ENCODE data around the gene CACNA1I.
A peak's percentile ranks its signal among the peaks of the same experiment; 100 is the strongest.

Gene CACNA1I

GRCh38 chr22:39563571-39564428 lies 6.8 kb upstream of the CACNA1I start (continued):
- TF ChIP-seq HIC1 (tag by site-specific recombination; IDR thresholded peaks at IDR 0.05) (no peak), ZBTB20 (tag by site-specific recombination; IDR thresholded peaks at IDR 0.05) (0 out of 2 replicates have a peak, but pooled peaks have one; percentile 31), ZNF571 (tag by site-specific recombination; IDR thresholded peaks at IDR 0.05) (peak; percentile 86), EGR2 (tag by site-specific recombination; IDR thresholded peaks at IDR 0.05; ENCODE audit: low read depth) (no peak), ELK4 (IDR thresholded peaks at IDR 0.05; ENCODE audit: borderline replicate concordance, low read depth, low read length) (no peak), ZNF600 (tag by site-specific recombination; IDR thresholded peaks at IDR 0.05) (no peak), ZNF138 (tag by site-specific recombination; IDR thresholded peaks at IDR 0.05; ENCODE audit: borderline replicate concordance) (no peak), TSHZ1 (tag by site-specific recombination; IDR thresholded peaks at IDR 0.05; ENCODE audit: borderline replicate concordance) (no peak), ZBTB6 (tag by site-specific recombination; IDR thresholded peaks at IDR 0.05) (no peak), ZNF37A (tag by site-specific recombination; IDR thresholded peaks at IDR 0.05) (no peak), BCL6B (tag by site-specific recombination; IDR thresholded peaks at IDR 0.05) (no peak), MYNN (tag by site-specific recombination; IDR thresholded peaks at IDR 0.05; ENCODE audit: borderline replicate concordance) (no peak), ZSCAN5A (tag by site-specific recombination; IDR thresholded peaks at IDR 0.05) (peak; percentile 32; the same call in 1 of the 2 replicates), ZNF433 (tag by site-specific recombination; IDR thresholded peaks at IDR 0.05; ENCODE audit: low read depth) (no peak), ZNF169 (tag by site-specific recombination; IDR thresholded peaks at IDR 0.05) (no peak), ZNF544 (tag by site-specific recombination; IDR thresholded peaks at IDR 0.05) (no peak), ZNF629 (tag by site-specific recombination; IDR thresholded peaks at IDR 0.05) (no peak), ZNF610 (tag by site-specific recombination; IDR thresholded peaks at IDR 0.05; ENCODE audit: borderline replicate concordance) (no peak), ZNF221 (tag by site-specific recombination; IDR thresholded peaks at IDR 0.05; ENCODE audit: borderline replicate concordance) (no peak), ZNF423 (tag by site-specific recombination; IDR thresholded peaks at IDR 0.05) (no peak), ZNF202 (tag by site-specific recombination; IDR thresholded peaks at IDR 0.05; ENCODE audit: borderline replicate concordance) (no peak), ZNF518A (tag by site-specific recombination; conservative IDR thresholded peaks at IDR 0.05; ENCODE audit: low read depth) (no peak)

Data from HEK293 (cell line).